ENCODE results near the gene RLN2.

- TF ChIP-seq CTCF (IDR thresholded peaks at IDR 0.05 in 4 of 5, conservative IDR thresholded peaks at IDR 0.05 in 1 of 5): no peak
- TF ChIP-seq POLR2A (IDR thresholded peaks at IDR 0.05): no peak
Observed at GRCh38 chr9:5292141-5292540, 12.4 kb downstream of the RLN2 start.
